DMS79 treated with DMSO at 0.1 percent for 48 hours (cell line): ENCODE measurements around the gene DPCD.

Source experiments
- DNase-seq: peaks from one replicate; lab custom pipeline; 2025; lab: John Stamatoyannopoulos, UW

Gene DPCD

GRCh38 chr10:101587725-101588653 is at the start of gene DPCD, which contains the start of gene POLL:
Gene DPCD (plus strand): TSS chr10:101588321. CDS start chr10:101588337, 16 bp downstream.
Gene POLL (minus strand): TSS chr10:101588257. CDS start chr10:101587360, 897 bp downstream.
- DNase-seq: peak; percentile 55

- peak; percentile 51 for DNase-seq
These were observed 49.7 kb upstream of the DPCD start for GRCh38 chr10:101538446-101538845.

GRCh38 chr10:101545898-101546297 is 42.2 kb upstream of the DPCD start:
- no peak for DNase-seq

GRCh38 chr10:101550965-101551364 is 37.2 kb upstream of the DPCD start:
- no peak for DNase-seq

GRCh38 chr10:101552442-101552841 is 35.7 kb upstream of the DPCD start:
- DNase-seq: no peak

- no peak for DNase-seq
These were observed 30.6 kb upstream of the DPCD start for GRCh38 chr10:101557541-101557940.

GRCh38 chr10:101558204-101558603 is 29.9 kb upstream of the DPCD start:
- no peak for DNase-seq

- no peak for DNase-seq
These were observed 29.2 kb upstream of the DPCD start for GRCh38 chr10:101558671-101559595.

- no peak for DNase-seq
These were observed 28.4 kb upstream of the DPCD start for GRCh38 chr10:101559596-101560297.

GRCh38 chr10:101560298-101561067 is 27.6 kb upstream of the DPCD start:
- DNase-seq: peak; percentile 21

GRCh38 chr10:101561068-101561915 is 26.8 kb upstream of the DPCD start:
- no peak for DNase-seq

GRCh38 chr10:101562231-101562630 is 25.9 kb upstream of the DPCD start:
- DNase-seq: no peak

- no peak for DNase-seq
These were observed 25.1 kb upstream of the DPCD start for GRCh38 chr10:101563007-101563406.

GRCh38 chr10:101563497-101564040 is 24.6 kb upstream of the DPCD start:
- DNase-seq: no peak

GRCh38 chr10:101564490-101564991 is 23.6 kb upstream of the DPCD start:
- no peak for DNase-seq

GRCh38 chr10:101565370-101565900 is 22.7 kb upstream of the DPCD start:
- DNase-seq: no peak

GRCh38 chr10:101565936-101566332 is 22.2 kb upstream of the DPCD start:
- DNase-seq: peak; percentile 30

GRCh38 chr10:101566333-101567164 is 21.6 kb upstream of the DPCD start:
- DNase-seq: peak; percentile 30
